Activated T-cell treated with anti-CD3 and anti-CD28 coated beads for 24 hours (primary cell): ENCODE measurements around the gene PLA2G4A.
"Not testable (repeated sequence)": the region's sequence is repeated elsewhere in the genome, so short reads cannot be mapped to it uniquely, and the experiment has no call there.

Experiments
- DNase-seq: peaks from one replicate; pipeline ENCODE4 v3.0.0-alpha.2; 2020; ENCODE audit warnings: low read depth

Gene PLA2G4A

GRCh38 chr1:186875896-186876835, 47.4 kb downstream of the PLA2G4A start:
- no peak for DNase-seq

GRCh38 chr1:186878356-186878755, 49.6 kb downstream of the PLA2G4A start:
- DNase-seq: no peak

- no peak for DNase-seq
Measured at GRCh38 chr1:186880982-186881381, 52.2 kb downstream of the PLA2G4A start.

- DNase-seq: no peak
Measured at GRCh38 chr1:186882372-186883134, 53.8 kb downstream of the PLA2G4A start.

GRCh38 chr1:186884251-186884650, 55.5 kb downstream of the PLA2G4A start:
- no peak for DNase-seq

GRCh38 chr1:186887203-186887602, 58.5 kb downstream of the PLA2G4A start:
- no peak for DNase-seq

GRCh38 chr1:186888367-186888766, 59.6 kb downstream of the PLA2G4A start:
- no peak for DNase-seq

GRCh38 chr1:186892936-186893335, 64.2 kb downstream of the PLA2G4A start:
- no peak for DNase-seq

- DNase-seq: no peak
Measured at GRCh38 chr1:186894415-186894814, 65.7 kb downstream of the PLA2G4A start.

- no peak for DNase-seq
Measured at GRCh38 chr1:186896211-186896610, 67.5 kb downstream of the PLA2G4A start.

- DNase-seq: no peak
Measured at GRCh38 chr1:186897008-186897407, 68.3 kb downstream of the PLA2G4A start.

- no peak for DNase-seq
Measured at GRCh38 chr1:186899577-186899976, 70.8 kb downstream of the PLA2G4A start.

GRCh38 chr1:186899977-186900376, 71.2 kb downstream of the PLA2G4A start:
- DNase-seq: no peak

- no peak for DNase-seq
Measured at GRCh38 chr1:186900539-186901237, 71.9 kb downstream of the PLA2G4A start.

- no peak for DNase-seq
Measured at GRCh38 chr1:186901631-186902030, 72.9 kb downstream of the PLA2G4A start.

- no peak for DNase-seq
Measured at GRCh38 chr1:186903374-186904136, 74.8 kb downstream of the PLA2G4A start.

GRCh38 chr1:186904361-186904760, 75.6 kb downstream of the PLA2G4A start:
- DNase-seq: no peak

GRCh38 chr1:186905561-186905960, 76.8 kb downstream of the PLA2G4A start:
- DNase-seq: no peak

GRCh38 chr1:186915555-186915954, 86.8 kb downstream of the PLA2G4A start:
- no peak for DNase-seq

GRCh38 chr1:186917106-186917786, 88.5 kb downstream of the PLA2G4A start:
- not testable (repeated sequence) for DNase-seq

- not testable (repeated sequence) for DNase-seq
Measured at GRCh38 chr1:186921386-186921785, 92.6 kb downstream of the PLA2G4A start.
